ENCODE results near the gene DSCAML1.
A peak's percentile ranks its signal among the peaks of the same experiment; 100 is the strongest.

The DSCAML1 gene

GRCh38 chr11:117724104-117724503 is 72.9 kb downstream of the DSCAML1 start:
- no peak for DNase-seq

- no peak for DNase-seq
Observed at GRCh38 chr11:117723277-117724024, 73.6 kb downstream of the DSCAML1 start.

- no peak for DNase-seq
Observed at GRCh38 chr11:117722082-117722481, 74.9 kb downstream of the DSCAML1 start.

- no peak for DNase-seq
Observed at GRCh38 chr11:117720061-117720511, 76.9 kb downstream of the DSCAML1 start.

- DNase-seq, result no peak
Observed at GRCh38 chr11:117719480-117719879, 77.5 kb downstream of the DSCAML1 start.

- DNase-seq, result no peak
Observed at GRCh38 chr11:117717485-117718314, 79.3 kb downstream of the DSCAML1 start.

- no peak for DNase-seq
Observed at GRCh38 chr11:117716521-117717440, 80.2 kb downstream of the DSCAML1 start.

GRCh38 chr11:117715801-117716200 is 81.2 kb downstream of the DSCAML1 start:
- no peak for DNase-seq

- no peak for DNase-seq
Observed at GRCh38 chr11:117713538-117713991, 83.5 kb downstream of the DSCAML1 start.

GRCh38 chr11:117712530-117712929 is 84.5 kb downstream of the DSCAML1 start:
- no peak for DNase-seq

GRCh38 chr11:117711331-117711730 is 85.7 kb downstream of the DSCAML1 start:
- DNase-seq, result no peak

GRCh38 chr11:117710211-117710610 is 86.8 kb downstream of the DSCAML1 start:
- no peak for DNase-seq

GRCh38 chr11:117706322-117706814 is 90.6 kb downstream of the DSCAML1 start:
- DNase-seq, result no peak

- DNase-seq, result no peak
Observed at GRCh38 chr11:117705866-117706265, 91.2 kb downstream of the DSCAML1 start.

- no peak for DNase-seq
Observed at GRCh38 chr11:117704395-117705100, 92.5 kb downstream of the DSCAML1 start.

- DNase-seq, result no peak
Observed at GRCh38 chr11:117702946-117703598, 93.9 kb downstream of the DSCAML1 start.

- no peak for DNase-seq
Observed at GRCh38 chr11:117701781-117702180, 95.2 kb downstream of the DSCAML1 start.

GRCh38 chr11:117700551-117700950 is 96.5 kb downstream of the DSCAML1 start:
- peak; percentile 8 for DNase-seq

GRCh38 chr11:117697319-117697718 is 99.7 kb downstream of the DSCAML1 start:
- DNase-seq, result no peak

- no peak for DNase-seq
Observed at GRCh38 chr11:117696540-117696939, 100.5 kb downstream of the DSCAML1 start.

GRCh38 chr11:117693344-117693743 is 103.7 kb downstream of the DSCAML1 start:
- no peak for DNase-seq

Measured in activated CD4-positive, alpha-beta T cell treated with anti-CD3 and anti-CD28 coated beads for 48 hours (primary cell).